Mesenchymal stem cell (in vitro differentiated cells and primary cell): ENCODE measurements around the gene AP2M1.

ENCODE experiments used
- DNase-seq: peaks from one replicate; pipeline ENCODE4 v3.0.0-alpha.2; 2013
- H2AFZ ChIP-seq: one replicate; pipeline ENCODE4 v1.6.1; 2013; ENCODE audit warnings: low read depth, mild to moderate bottlenecking, control low read depth, inconsistent platforms, low read length, moderate library complexity
- H2AK5ac ChIP-seq: 2 replicates; pipeline ENCODE4 v1.6.1; 2013; ENCODE audit warnings: low read length, moderate library complexity, mild to moderate bottlenecking, inconsistent platforms; ENCODE audit not compliant: severe bottlenecking
- H2BK120ac ChIP-seq: one replicate; pipeline ENCODE4 v1.6.1; 2013; ENCODE audit warnings: low read depth, mild to moderate bottlenecking, inconsistent platforms, low read length, moderate library complexity
- H2BK12ac ChIP-seq, 2 experiments: one replicate each; pipeline ENCODE4 v1.6.1; 2013; ENCODE audit warnings: inconsistent platforms in 2 of 2, low read length in 2 of 2, mild to moderate bottlenecking in 2 of 2, moderate library complexity in 2 of 2, control low read depth in 1 of 2
- H2BK15ac ChIP-seq: one replicate; pipeline ENCODE4 v1.6.1; 2013; ENCODE audit warnings: mild to moderate bottlenecking, low read depth, inconsistent platforms; ENCODE audit not compliant: poor library complexity, severe bottlenecking
- H2BK5ac ChIP-seq: 2 replicates; pipeline ENCODE4 v1.6.1; 2013; ENCODE audit warnings: low read depth, mild to moderate bottlenecking, low read length, control low read depth, inconsistent platforms; ENCODE audit not compliant: poor library complexity, severe bottlenecking
- H3K14ac ChIP-seq, 2 experiments: one replicate each; pipeline ENCODE4 v1.6.1; 2013; ENCODE audit warnings: inconsistent platforms in 2 of 2, low read length in 2 of 2, control low read depth in 1 of 2, mild to moderate bottlenecking in 1 of 2, moderate library complexity in 1 of 2
- H3K18ac ChIP-seq, 2 experiments: one replicate each; pipeline ENCODE4 v1.6.1; 2013; ENCODE audit warnings: inconsistent platforms in 2 of 2, low read length in 2 of 2, control low read depth in 1 of 2, low read depth in 1 of 2, mild to moderate bottlenecking in 1 of 2
- H3K23ac ChIP-seq, 2 experiments: one replicate each; pipeline ENCODE4 v1.6.1; 2013; ENCODE audit warnings: inconsistent platforms in 2 of 2, low read length in 2 of 2, mild to moderate bottlenecking in 2 of 2, moderate library complexity in 2 of 2, control low read depth in 1 of 2
- H3K27ac ChIP-seq: 2 replicates; pipeline ENCODE4 v1.5.1; 2013; ENCODE audit warnings: mild to moderate bottlenecking, moderate library complexity, low read length, control low read depth, inconsistent platforms; ENCODE audit not compliant: poor library complexity, severe bottlenecking
- H3K27me3 ChIP-seq, 2 experiments: 2 replicates each; pipeline versions ENCODE4 v1.6.1 to v1.7.0; 2013; ENCODE audit warnings: low read length in 2 of 2, mild to moderate bottlenecking in 2 of 2, moderate library complexity in 2 of 2, control low read depth in 1 of 2, inconsistent platforms in 1 of 2; ENCODE audit not compliant: control insufficient read depth in 1 of 2, insufficient read depth in 1 of 2
- H3K36me3 ChIP-seq, 2 experiments: 2 replicates each; pipeline versions ENCODE4 v1.6.1 to v1.7.0; 2013; ENCODE audit warnings: low read length in 2 of 2, control low read depth in 1 of 2, inconsistent platforms in 1 of 2, low read depth in 1 of 2, mild to moderate bottlenecking in 1 of 2; ENCODE audit not compliant: insufficient read depth in 2 of 2, control insufficient read depth in 1 of 2
- H3K4ac ChIP-seq, 2 experiments: one replicate each; pipeline ENCODE4 v1.6.1; 2013; ENCODE audit warnings: inconsistent platforms in 2 of 2, low read length in 2 of 2, mild to moderate bottlenecking in 2 of 2, moderate library complexity in 2 of 2, control low read depth in 1 of 2, low read depth in 1 of 2
- H3K4me1 ChIP-seq: 2 replicates; pipeline ENCODE4 v1.6.1; 2013; ENCODE audit warnings: low read depth, low read length, control low read depth; ENCODE audit not compliant: control insufficient read depth, insufficient read depth
- H3K4me2 ChIP-seq: 2 replicates; pipeline ENCODE4 v1.6.1; 2013; ENCODE audit warnings: low read length, mild to moderate bottlenecking, inconsistent platforms; ENCODE audit not compliant: poor library complexity, severe bottlenecking
- H3K4me3 ChIP-seq, 2 experiments: 2 replicates each; pipeline versions ENCODE4 v1.5.1 to v1.7.0; 2013; ENCODE audit warnings: low read length in 2 of 2, mild to moderate bottlenecking in 2 of 2, control low read depth in 1 of 2, low read depth in 1 of 2; ENCODE audit not compliant: insufficient read depth in 1 of 2
- H3K79me1 ChIP-seq: replicated peaks from 2 replicates; pipeline ENCODE4 v1.6.1; 2013; ENCODE audit warnings: mild to moderate bottlenecking, control low read depth, low read length, inconsistent platforms; ENCODE audit not compliant: poor library complexity, severe bottlenecking
- H3K9ac ChIP-seq: 2 replicates; pipeline ENCODE4 v1.7.0; 2013; ENCODE audit warnings: mild to moderate bottlenecking, low read length, moderate library complexity
- H3K9me3 ChIP-seq: 2 replicates; pipeline ENCODE4 v1.7.0; 2013; ENCODE audit warnings: mild to moderate bottlenecking, low read length; ENCODE audit not compliant: control insufficient read depth
- H4K8ac ChIP-seq: one replicate; pipeline ENCODE4 v1.6.1; 2013; ENCODE audit warnings: inconsistent platforms, mild to moderate bottlenecking, low read length, moderate library complexity
- H4K91ac ChIP-seq: one replicate; pipeline ENCODE4 v1.6.1; 2013; ENCODE audit warnings: mild to moderate bottlenecking, low read length, inconsistent platforms
- WGBS: methylation state at CpG from one replicate; pipeline ENCODE4 v1.1.7; 2013; ENCODE audit warnings: mixed read lengths; 5-methylcytosine and 5-hydroxymethylcytosine counted together

Gene AP2M1

DNA sequence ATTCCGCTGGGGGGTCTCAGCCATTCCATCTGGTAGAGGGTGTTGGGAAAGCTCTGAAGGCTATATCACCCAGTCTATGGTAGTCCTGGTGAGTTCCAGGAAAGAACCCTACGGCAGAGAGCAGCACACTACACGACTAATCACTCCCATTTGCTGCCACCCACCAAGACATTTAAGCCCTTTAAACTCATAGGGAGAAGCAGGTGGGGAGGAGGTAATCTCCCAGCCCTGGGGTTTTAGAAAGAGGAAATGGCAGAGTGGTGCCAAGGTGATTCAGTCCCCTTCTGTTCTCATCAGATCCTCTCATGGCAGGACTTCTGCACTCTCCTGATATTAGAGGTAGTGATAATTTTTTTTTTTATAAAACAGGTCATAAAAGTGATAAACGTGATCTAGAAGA lies 44.2 kb downstream of the AP2M1 start:
- Histone ChIP-seq H2BK12ac (no peak overlapping the region), H3K23ac (no peak overlapping the region), H3K18ac (no peak overlapping the region), H3K14ac (no peak overlapping the region), H2BK120ac (no peak overlapping the region), H4K91ac (no peak overlapping the region), H2AFZ (no peak overlapping the region), H3K4me2 (no peak overlapping the region), H2BK15ac (no peak overlapping the region), H3K4me1 (no peaks in the 10 kb centered on the region), H3K27me3 (peaks cover 0 to 24% of the 10 kb centered on the region in 2 experiments), H3K27ac (no peak overlapping the region), H3K9me3 (no peaks in the 10 kb centered on the region), H2BK5ac (no peak overlapping the region), H3K4me3 (no peak overlapping the region), H3K79me1 (no peaks in the 10 kb centered on the region), H3K36me3 (no peaks in the 10 kb centered on the region), H2AK5ac (no peak overlapping the region), H3K4ac (no peak overlapping the region), H4K8ac (no peak overlapping the region), H3K9ac (no peak overlapping the region)
- DNase-seq, result no peak
- 100% methylated on average over 1 of the region's 4 CpGs for WGBS

DNA sequence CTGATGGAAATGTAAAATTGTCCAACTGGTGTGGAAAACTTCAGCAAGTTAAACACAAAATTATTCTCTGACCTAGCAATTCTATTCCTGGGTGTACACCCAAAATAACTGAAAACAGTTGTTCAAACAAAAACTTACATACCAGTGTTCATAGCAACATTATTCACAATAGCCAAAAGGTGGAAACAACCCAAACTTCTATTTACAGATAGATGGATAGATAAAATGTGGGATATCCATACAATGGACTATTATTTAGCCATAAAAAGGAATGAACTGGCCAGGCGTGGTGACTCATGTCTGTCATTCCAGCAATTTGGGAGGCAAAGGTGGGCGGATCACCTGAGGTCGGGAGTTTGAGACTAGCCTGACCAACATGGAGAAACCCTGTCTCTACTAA lies 47.9 kb downstream of the AP2M1 start:
- Histone ChIP-seq H3K18ac (no peak overlapping the region), H2AFZ (no peak overlapping the region), H3K23ac (no peak overlapping the region), H3K27me3 (peaks cover 18 to 49% of the 10 kb centered on the region in 2 experiments), H3K4ac (no peak overlapping the region), H3K4me2 (no peak overlapping the region), H3K79me1 (no peaks in the 10 kb centered on the region), H2AK5ac (no peak overlapping the region), H3K14ac (no peak overlapping the region), H2BK15ac (no peak overlapping the region), H3K9me3 (no peaks in the 10 kb centered on the region), H4K8ac (no peak overlapping the region), H3K4me1 (no peaks in the 10 kb centered on the region), H3K36me3 (no peaks in the 10 kb centered on the region), H4K91ac (no peak overlapping the region), H3K27ac (no peak overlapping the region), H2BK12ac (no peak overlapping the region), H3K4me3 (no peak overlapping the region), H2BK120ac (no peak overlapping the region), H3K9ac (no peak overlapping the region), H2BK5ac (no peak overlapping the region)
- no peak for DNase-seq
- 90% methylated on average over 3 of the region's 3 CpGs for WGBS

GRCh38 chr3:184223946-184224345 lies 49.3 kb downstream of the AP2M1 start:
- Histone ChIP-seq H2BK120ac (no peak overlapping the region), H2AK5ac (no peak overlapping the region), H2AFZ (no peak overlapping the region), H3K14ac (no peak overlapping the region), H3K27ac (no peak overlapping the region), H3K9me3 (no peaks in the 10 kb centered on the region), H4K8ac (no peak overlapping the region), H3K23ac (no peak overlapping the region), H3K4me3 (no peak overlapping the region), H4K91ac (no peak overlapping the region), H3K4me1 (peaks cover under 1% of the 10 kb centered on the region), H2BK5ac (no peak overlapping the region), H3K18ac (no peak overlapping the region), H3K36me3 (no peaks in the 10 kb centered on the region), H2BK12ac (no peak overlapping the region), H3K9ac (no peak overlapping the region), H2BK15ac (no peak overlapping the region), H3K27me3 (peaks cover 32 to 58% of the 10 kb centered on the region in 2 experiments), H3K4me2 (no peak overlapping the region), H3K4ac (no peak overlapping the region), H3K79me1 (no peaks in the 10 kb centered on the region)
- no peak for DNase-seq
- WGBS, result 85% methylated on average over 3 of the region's 3 CpGs

DNA sequence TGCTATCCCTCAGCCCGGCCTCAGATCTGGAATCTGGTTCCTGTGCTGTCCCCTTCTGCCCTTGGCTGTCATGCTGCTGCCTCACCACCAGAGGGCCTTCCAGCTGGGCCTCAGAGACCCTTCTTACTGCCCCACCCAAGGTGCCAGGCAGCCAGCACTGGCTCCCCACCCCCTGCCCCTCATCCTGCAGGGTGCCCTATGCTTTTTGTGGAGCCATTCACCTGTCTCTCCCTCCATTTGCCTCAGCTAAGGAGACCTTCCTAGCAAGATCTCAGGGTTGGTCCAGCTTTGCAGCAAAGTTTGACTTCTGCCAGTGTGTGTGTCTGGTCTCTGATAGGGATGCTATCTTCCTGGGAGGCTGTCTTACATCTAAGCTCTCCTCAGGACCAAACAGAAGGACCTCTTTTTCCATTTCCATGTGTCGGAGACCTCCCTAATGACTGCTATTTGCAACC lies 52.9 kb downstream of the AP2M1 start:
- Histone ChIP-seq H3K27me3 (peaks cover 57 to 85% of the 10 kb centered on the region in 2 experiments), H2BK12ac (no peak overlapping the region), H3K4ac (no peak overlapping the region), H2AK5ac (no peak overlapping the region), H2BK15ac (no peak overlapping the region), H3K36me3 (no peaks in the 10 kb centered on the region), H3K14ac (no peak overlapping the region), H4K8ac (no peak overlapping the region), H3K4me2 (no peak overlapping the region), H3K23ac (no peak overlapping the region), H3K4me3 (no peak overlapping the region), H3K9ac (no peak overlapping the region), H3K18ac (no peak overlapping the region), H2BK120ac (no peak overlapping the region), H3K4me1 (peaks cover 21% of the 10 kb centered on the region), H3K79me1 (no peaks in the 10 kb centered on the region), H3K9me3 (no peaks in the 10 kb centered on the region), H2BK5ac (no peak overlapping the region), H3K27ac (no peak overlapping the region), H2AFZ (no peak overlapping the region), H4K91ac (no peak overlapping the region)
- DNase-seq, result peak; percentile 46
- 63% methylated on average over 2 of the region's 2 CpGs for WGBS
